Loucy (cell line): ENCODE measurements around the gene CANT1.

ENCODE experiments used
- EZH2phosphoT487 ChIP-seq: fragments of 200-600 bp; IDR thresholded peaks from 2 replicates; pipeline ENCODE4 v1.6.1; 2018; ENCODE audit warnings: antibody characterized with exemption, mild to moderate bottlenecking, moderate library complexity, borderline replicate concordance
- TF ChIP-seq, protein P1 (sequence below): fragments of 200-600 bp; sonication (generic); conservative IDR thresholded peaks from 2 replicates; pipeline ENCODE4 v1.5.1; 2014; ENCODE audit warnings: mild to moderate bottlenecking, antibody characterized with exemption, low read length

DNA sequence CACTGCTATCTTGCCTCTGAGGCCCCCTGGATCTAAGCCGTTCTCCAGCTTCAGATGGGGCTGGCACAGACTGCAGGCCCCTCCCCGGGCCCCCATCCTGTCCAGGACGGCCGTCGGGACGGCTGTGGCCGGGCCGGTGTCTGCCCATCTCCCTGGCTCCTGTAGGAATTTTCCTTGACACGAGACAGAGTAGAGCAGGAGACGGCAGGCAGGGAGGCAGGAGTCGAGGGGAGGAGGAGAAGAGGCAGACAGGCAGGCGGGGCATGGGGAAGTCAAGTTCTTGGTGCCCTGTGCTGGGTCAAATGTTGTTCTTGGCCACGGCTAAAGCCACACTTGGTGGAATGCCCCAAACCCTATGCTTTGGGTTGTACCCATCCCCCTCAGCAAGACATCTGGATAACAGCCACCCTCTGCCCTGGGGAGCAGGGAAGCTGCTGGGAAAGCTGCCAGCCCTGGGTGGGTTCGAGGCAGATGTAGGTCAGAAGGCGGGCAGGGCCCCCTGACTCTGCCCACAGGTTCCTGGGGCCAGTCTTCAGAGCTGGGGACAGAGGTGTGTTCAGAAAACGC is 18.4 kb upstream of the CANT1 start:
- TF ChIP-seq, protein P1, sequence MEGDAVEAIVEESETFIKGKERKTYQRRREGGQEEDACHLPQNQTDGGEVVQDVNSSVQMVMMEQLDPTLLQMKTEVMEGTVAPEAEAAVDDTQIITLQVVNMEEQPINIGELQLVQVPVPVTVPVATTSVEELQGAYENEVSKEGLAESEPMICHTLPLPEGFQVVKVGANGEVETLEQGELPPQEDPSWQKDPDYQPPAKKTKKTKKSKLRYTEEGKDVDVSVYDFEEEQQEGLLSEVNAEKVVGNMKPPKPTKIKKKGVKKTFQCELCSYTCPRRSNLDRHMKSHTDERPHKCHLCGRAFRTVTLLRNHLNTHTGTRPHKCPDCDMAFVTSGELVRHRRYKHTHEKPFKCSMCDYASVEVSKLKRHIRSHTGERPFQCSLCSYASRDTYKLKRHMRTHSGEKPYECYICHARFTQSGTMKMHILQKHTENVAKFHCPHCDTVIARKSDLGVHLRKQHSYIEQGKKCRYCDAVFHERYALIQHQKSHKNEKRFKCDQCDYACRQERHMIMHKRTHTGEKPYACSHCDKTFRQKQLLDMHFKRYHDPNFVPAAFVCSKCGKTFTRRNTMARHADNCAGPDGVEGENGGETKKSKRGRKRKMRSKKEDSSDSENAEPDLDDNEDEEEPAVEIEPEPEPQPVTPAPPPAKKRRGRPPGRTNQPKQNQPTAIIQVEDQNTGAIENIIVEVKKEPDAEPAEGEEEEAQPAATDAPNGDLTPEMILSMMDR: no peak
- no peak for TF ChIP-seq EZH2phosphoT487
